NOMO-1 treated with DMSO at 0.1 percent for 48 hours (cell line): ENCODE data around the gene DCDC2B.

Source experiments
- DNase-seq: peaks from one replicate; lab custom pipeline; 2025; ENCODE audit not compliant: unreplicated experiment; lab: John Stamatoyannopoulos, UW

The DCDC2B gene

DNA sequence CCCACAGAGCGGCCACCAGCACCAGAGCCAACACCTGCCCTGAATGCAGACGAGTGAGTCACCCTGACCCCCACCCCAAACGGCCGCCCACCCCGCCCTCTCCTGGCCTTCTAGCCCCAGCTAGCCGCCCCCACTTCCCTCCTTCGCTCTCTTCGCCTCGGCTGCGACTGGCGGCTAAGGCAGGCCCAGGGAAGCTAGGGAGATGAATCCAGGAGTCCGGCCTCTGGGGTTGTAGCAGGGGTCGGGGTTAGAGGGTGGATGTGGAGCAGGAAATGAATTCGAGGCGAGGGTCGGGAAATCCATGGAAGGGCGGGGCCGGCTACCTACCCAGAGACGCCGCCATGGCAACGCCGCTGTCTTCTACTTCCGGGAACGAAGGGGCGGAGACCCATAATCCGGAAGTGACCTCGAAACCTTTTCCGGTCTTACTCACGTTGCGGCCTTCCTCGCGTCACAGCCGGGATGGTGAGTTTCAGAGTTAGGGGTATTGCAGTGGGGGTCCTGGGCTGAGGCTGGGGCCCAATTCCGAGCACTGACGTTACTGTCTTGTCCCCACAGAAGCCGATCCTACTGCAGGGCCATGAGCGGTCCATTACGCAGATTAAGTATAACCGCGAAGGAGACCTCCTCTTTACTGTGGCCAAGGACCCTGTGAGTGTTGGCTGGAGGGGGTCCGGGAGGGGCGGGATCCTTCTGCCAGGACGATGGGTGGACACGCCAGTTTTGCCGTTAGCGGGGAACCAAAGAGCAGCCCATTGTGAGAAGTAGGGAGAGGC is 13.3 kb downstream of the DCDC2B start, which contains the start of the genes EIF3I and TMEM234:
Gene EIF3I (plus strand): TSS at position 428 of the 776 bp plus-strand sequence. CDS start 35 bp downstream, at position 463.
Gene TMEM234 (minus strand): TSS at position 374 of the 776 bp plus-strand sequence. CDS start 31 bp downstream, at position 343.
- DNase-seq: peak; percentile 92

- DNase-seq: no peak
Measured at GRCh38 chr1:32223683-32224082, 14.8 kb downstream of the DCDC2B start.

GRCh38 chr1:32224285-32224684 is 15.4 kb downstream of the DCDC2B start:
- DNase-seq: no peak

DNA sequence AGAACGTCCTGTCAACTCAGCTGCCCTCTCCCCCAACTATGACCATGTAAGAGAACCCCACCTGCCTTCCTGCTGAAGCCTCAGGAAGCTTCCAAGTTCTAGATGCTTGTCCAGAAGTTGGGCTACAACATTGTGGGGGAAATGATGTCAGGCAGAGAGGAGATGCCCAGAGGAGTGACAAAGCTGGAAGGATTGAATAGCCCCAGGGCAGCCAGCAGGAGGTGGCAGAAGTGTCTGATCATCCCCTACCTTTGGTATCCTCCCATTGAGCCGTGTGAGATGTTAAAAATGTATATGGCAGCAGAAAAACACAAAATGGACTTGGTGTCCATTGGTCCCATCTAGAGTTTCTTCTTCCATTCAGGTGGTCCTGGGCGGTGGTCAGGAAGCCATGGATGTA is 19.9 kb downstream of the DCDC2B start:
- DNase-seq: no peak

GRCh38 chr1:32231843-32232432 is 23.0 kb downstream of the DCDC2B start:
- DNase-seq: no peak

DNA sequence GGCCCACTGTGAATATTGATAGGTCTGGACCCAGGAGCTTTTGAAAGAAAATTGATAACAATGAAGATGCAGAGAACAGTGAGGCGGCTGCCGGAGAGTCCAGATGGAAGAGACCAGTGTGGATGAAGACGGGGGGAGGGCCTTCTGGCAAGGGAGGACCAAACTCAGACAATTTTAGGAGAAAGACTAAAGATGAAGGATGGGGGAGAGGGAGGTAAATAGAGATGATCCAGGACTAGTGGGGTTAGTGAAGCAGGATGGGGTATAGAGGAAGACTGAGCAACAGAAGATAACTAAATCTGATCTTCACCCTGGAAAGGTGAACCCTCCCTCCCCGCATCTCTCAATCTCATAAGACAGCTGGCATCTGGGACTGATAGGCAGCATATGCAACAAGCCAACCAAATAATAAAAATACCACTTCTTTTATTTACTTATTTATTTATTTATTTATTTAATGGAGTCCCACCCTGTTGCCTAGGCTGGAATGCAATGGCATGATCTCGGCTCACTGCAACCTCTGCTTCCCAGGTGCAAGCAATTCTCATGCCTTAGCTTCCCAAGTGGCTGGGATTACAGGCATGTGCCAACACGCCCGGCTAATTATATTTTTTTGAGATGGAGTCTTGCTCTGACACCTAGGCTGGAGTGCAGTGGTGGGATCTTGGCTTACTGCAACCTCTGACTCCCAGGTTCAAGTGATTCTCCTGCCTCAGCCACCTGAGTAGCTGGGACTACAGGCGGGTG is 23.8 kb downstream of the DCDC2B start:
- DNase-seq: no peak

DNA sequence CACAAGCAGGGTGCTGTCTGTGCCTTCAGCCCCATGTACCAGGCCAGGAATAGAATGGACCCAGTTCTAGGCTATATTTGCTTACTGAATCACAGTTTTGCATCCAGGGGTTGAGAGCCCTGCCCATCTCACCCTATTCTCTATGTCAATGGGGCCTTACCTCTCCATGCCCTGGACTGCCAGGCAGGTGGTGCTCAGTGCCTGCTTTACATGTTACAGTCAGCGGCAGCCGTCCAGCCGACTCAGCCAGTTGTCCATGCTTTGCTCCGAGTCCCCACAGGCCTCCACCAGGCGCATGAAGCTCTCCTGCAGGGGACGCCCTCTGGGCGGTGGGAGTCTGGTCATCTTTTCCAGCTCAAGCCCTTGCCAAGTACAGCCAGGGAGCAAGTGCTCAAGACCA is 25.9 kb downstream of the DCDC2B start:
- no peak for DNase-seq

GRCh38 chr1:32239337-32239736 is 30.4 kb downstream of the DCDC2B start:
- DNase-seq: no peak

DNA sequence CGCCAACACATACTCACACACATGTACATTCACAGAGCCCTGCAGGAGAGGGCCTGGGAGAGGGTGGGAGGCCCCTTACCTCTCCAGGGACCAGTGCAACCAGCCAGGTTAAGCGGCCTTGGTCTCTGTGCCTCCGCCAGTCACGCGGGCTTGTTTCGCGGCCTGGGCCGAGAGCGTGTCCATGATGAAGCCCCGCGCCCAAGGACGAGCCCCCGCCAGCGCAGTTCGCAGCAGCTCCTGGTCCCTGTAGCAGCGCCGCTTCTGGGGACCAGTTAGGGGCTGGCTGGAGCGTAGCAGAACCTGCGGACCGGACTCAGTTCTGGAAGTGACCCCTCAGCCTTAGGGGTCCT is 30.9 kb downstream of the DCDC2B start:
- DNase-seq: no peak

DNA sequence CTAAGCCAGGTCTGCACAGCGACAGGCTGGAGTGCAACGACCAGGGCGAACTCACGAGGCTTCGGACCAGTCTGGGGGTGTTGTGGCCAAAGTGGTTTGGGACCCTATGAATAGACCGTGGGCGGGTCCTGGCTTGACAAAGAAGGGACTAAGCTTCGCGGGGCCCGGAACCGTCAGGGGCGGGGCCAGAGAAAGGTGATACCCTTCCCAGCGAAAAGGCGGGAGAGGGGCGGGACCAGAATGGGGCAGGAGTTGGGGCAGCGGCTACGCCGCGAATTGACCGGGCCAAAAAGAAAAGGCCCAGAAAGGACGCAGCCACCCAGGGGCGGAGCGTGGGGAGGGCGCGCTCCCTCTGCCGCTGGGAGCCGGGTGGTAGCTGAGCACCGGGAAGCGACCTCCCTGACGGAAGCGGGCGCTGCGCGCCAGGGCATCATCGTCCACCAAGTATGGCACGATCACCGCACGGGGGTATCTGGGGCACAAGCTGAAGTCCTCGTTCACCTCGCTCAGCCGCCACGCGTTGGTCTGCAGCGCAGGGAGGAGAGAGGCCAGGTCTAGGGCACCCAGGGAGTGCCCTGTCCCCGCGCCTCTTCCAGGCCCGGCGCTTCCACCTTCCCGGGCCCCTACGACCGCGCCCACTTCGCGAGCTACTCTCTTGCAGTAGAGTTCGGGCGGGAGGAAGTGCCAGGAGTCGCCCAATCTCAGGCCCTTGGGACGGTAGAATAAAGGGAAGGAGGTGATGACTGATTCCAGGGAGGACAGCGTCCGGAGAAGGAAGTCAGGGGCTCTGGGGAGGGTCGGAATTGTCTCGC is 31.5 kb downstream of the DCDC2B start:
- DNase-seq: peak; percentile 56

DNA sequence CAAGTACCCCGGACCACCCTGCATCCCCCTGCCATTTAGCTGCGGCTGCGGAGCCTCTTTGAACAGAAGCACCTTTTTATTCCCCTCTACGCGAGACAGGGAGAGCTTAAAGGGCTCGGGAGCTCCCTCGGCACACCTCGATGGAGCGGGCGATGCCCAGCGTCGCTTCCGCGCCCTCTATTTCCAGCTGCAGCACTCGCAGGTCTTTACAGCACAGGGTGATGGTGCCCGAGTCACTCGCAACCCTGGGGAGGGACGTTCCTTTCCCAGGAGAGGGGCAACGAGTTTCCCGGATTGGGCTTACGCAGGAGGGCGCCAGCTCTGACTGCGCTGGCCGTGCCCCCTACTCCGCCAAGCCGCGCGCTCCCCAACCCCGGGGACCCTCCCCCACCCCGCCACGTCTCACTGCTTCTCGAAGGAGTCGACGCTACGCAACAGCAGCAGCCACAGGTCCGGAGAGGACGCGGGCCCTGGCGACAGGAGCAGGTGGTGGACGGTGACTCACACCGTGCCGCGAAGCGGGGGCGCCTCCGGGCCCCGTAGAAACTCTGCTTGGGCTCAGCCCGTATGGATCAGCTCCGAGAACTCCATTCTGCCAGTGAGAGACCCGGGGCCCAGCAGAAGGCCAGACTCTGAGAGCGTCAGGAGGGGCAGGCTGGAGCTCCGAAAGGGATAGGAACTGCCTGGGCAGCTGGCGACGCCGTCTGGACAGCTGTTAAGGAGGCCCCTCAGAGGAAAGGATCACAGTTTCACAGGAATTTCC is 32.3 kb downstream of the DCDC2B start:
- peak; percentile 9 for DNase-seq

DNA sequence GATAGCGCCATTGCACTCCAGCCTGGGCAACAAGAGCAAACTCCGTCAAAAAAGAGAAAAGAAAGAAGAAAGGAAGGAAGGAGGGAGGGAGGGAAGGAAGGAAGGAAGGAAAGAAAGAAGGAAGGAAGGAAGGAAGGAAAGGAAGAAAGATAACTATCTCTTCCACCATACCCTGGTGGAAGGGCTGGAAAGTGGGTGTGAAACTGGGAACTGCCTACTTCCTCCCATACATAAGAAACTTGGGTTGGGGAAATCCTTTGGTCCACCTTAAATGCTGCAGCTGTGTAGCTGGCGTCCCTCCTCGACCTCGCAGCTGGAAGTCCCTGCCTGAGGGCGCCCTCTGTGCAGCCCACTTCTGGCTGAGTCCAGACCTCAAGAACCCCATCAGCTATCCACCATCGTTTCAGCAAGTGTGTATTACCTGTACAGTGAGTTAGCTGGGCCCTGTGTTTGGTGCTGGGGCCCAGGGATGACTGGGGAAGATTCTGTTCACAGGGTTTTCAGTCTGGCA is 33.5 kb downstream of the DCDC2B start:
- peak; percentile 41 for DNase-seq

DNA sequence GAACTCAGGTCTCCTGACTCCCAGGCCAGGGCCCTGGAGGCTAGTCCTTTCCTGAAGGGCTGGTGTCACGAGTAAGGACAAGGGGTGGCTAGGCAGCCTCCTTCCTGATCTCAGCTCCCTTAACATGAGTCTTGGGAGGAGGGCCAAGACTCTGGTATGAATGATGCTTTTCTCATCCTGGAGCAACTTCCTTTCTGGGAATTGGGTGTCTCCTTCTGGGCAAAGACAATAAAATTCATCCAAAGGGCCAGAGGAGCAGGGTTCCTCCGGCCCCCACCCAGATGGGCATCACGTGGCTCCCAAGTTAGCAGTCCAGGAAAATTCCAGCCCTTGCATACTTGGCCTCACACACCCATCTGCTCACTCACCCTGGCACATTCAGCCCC is 38.0 kb downstream of the DCDC2B start, which contains the start of gene FAM167B:
Gene FAM167B (plus strand): TSS at position 335 of the 386 bp plus-strand sequence. CDS start 200 bp downstream, outside the sequence.
- DNase-seq: no peak

DNA sequence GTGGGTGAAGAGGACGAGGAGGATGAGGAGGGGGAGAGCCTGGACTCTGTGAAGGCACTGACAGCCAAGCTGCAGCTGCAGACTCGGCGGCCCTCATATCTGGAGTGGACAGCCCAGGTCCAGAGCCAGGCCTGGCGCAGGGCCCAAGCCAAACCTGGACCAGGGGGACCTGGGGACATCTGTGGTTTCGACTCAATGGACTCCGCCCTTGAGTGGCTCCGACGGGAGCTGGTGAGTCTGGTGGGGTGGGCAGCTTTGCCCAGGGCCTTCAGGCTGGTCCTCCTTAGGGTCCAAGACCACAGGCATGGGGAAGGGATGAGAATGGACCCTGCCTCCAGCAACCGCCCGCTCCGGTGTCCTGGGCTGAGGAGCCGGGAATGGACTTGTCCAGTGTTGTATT is 38.6 kb downstream of the DCDC2B start:
- no peak for DNase-seq

DNA sequence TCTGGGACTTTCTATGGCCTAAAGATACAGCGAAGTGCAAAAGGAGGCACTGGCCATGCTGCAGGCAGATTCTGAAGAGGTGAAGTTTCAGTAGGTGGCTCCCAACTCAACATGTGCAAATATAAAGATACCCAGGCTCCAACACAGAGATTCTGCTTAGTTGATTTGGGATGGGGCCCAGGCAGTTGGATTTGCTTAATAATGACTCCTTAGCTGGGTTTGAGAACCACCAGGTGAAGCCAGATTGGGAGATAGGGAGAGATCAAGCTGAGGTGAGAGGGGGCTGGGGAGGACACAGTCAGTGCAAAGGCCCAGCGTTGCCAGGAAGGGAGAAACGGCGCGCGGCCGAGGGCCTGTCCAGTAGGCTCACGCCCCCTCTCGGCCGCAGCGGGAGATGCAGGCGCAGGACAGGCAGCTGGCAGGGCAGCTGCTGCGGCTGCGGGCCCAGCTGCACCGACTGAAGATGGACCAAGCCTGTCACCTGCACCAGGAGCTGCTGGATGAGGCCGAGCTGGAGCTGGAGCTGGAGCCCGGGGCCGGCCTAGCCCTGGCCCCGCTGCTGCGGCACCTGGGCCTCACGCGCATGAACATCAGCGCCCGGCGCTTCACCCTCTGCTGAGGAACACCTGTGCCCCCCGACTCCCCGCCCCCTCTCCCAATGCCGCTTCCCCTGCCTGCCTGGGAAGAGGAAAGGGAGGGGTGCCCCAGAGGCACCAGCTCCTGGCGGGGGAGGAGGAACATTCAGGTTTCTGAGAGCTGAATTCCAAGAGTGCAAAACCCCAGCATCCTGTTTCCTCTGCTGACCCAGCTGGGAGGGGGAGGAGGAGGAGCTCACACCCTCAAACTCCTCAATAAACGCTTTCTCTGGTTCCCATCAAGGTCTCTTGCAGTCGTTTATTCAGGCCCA is 39.3 kb downstream of the DCDC2B start:
- DNase-seq: peak; percentile 31

- DNase-seq: peak; percentile 23
Measured at GRCh38 chr1:32249831-32250525, 41.1 kb downstream of the DCDC2B start.

DNA sequence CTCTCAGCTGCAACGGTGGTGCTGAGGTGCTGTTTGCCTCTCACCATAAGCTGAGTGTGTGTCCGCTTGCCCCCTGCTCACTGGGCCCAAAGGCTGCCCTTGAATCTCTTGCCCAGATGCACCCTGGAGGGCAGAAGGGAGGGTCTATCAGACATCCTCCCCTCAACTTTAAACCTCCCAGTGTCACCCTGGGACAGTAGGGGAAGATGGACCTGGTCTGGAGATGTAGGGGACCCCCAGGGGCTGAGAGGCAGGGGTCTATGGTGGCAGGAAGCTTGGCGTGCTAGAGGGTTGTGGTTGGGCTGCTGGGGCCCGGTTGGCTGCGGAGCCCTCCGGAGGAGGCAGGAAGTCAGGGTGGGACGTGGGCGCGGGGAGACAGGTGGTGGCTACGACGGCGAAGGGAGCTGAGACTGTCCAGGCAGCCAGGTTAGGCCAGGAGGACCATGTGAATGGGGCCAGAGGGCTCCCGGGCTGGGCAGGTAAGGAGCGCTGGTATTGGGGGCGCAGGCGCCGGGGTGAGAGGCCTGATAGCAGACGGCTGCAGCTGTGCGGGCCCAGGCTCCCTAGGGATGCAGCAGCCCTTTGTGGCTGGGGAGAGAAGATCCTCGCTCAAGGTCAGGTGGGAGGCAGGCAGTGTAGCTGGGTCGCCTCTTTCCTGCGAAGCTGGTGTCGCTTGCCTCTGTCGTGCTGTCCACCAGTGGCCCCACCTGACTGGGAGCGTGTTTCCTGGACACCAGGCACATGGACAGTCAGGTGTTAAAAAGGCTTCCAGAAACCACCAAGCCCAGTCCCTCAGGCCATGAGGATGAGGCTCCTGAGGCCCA is 42.2 kb downstream of the DCDC2B start, which contains the start of gene LCK:
Gene LCK (plus strand): TSS at position 373 of the 824 bp plus-strand sequence. CDS start 23,065 bp downstream, outside the sequence.
- DNase-seq: no peak
